ENCODE measurements around the gene POLR1E.
"Not testable (repeated sequence)": the region's sequence is repeated elsewhere in the genome, so short reads cannot be mapped to it uniquely, and the experiment has no call there.

POLR1E gene

DNA sequence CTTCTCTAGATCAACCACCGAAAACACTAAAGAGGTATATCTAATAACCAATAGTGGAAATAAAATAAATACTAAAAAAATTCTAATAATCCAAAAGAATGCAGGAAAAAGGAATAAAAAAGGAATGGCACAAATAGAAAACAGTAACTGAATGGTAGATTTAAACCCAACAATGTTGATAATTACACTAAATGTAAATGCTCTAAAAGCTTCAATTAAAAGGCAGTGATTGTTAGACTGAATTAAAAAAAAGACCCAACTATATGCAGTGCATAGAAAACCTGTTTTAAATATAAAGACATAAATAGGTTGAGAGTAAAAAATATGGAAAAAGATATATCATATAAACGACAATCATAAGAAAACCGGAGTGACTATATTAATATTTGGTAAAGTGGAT is 11.3 kb upstream of the POLR1E start:
- DNase-seq (ENCODE audit: low read depth), result no peak
- TF ChIP-seq, protein P1, sequence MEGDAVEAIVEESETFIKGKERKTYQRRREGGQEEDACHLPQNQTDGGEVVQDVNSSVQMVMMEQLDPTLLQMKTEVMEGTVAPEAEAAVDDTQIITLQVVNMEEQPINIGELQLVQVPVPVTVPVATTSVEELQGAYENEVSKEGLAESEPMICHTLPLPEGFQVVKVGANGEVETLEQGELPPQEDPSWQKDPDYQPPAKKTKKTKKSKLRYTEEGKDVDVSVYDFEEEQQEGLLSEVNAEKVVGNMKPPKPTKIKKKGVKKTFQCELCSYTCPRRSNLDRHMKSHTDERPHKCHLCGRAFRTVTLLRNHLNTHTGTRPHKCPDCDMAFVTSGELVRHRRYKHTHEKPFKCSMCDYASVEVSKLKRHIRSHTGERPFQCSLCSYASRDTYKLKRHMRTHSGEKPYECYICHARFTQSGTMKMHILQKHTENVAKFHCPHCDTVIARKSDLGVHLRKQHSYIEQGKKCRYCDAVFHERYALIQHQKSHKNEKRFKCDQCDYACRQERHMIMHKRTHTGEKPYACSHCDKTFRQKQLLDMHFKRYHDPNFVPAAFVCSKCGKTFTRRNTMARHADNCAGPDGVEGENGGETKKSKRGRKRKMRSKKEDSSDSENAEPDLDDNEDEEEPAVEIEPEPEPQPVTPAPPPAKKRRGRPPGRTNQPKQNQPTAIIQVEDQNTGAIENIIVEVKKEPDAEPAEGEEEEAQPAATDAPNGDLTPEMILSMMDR (conservative IDR thresholded peaks at IDR 0.05; ENCODE audit: low read depth, low read length), result no peak
- no peak overlapping the region for H3K4me3 ChIP-seq (ENCODE audit: low read length)

DNA sequence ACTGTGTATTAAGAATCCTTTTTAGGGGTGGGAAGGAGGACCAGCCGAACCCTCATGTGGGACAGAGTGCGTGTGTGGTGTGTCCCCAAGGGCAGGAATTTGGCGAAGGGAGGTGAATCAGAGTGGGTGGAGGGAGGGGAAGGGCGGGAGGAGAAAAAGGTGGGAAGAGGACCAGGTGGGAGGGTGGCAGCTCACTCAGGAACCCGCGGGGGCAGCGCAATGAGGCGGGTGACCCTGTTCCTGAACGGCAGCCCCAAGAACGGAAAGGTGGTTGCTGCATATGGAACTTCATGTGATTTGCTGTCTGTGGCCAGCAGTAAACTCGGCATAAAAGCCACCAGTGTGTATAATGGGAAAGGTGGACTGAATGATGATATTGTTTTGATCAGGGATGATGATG is 8.8 kb upstream of the POLR1E start:
- no peak for DNase-seq (ENCODE audit: low read depth)
- H3K4me3 ChIP-seq (ENCODE audit: low read length), result no peak overlapping the region
- TF ChIP-seq, protein P1 (conservative IDR thresholded peaks at IDR 0.05; ENCODE audit: low read depth, low read length), result no peak

DNA sequence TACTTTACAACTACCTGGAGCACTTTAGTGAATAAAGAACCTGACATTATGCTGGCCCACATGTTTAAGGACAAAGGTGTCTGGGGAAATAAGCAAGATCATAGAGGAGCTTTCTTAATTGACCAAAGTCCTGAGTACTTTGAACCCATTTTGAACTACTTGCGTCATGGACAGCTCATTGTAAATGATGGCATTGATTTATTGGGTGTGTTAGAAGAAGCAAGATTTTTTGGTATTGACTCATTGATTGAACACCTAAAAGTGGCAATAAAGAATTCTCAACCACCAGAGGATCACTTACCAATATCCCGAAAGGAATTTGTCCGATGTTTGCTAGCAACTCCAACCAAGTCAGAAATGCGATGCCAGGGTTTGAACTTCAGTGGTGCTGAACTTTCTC is 8.3 kb upstream of the POLR1E start:
- DNase-seq (ENCODE audit: low read depth); H3K4me3 ChIP-seq (ENCODE audit: low read length): not testable (repeated sequence)

DNA sequence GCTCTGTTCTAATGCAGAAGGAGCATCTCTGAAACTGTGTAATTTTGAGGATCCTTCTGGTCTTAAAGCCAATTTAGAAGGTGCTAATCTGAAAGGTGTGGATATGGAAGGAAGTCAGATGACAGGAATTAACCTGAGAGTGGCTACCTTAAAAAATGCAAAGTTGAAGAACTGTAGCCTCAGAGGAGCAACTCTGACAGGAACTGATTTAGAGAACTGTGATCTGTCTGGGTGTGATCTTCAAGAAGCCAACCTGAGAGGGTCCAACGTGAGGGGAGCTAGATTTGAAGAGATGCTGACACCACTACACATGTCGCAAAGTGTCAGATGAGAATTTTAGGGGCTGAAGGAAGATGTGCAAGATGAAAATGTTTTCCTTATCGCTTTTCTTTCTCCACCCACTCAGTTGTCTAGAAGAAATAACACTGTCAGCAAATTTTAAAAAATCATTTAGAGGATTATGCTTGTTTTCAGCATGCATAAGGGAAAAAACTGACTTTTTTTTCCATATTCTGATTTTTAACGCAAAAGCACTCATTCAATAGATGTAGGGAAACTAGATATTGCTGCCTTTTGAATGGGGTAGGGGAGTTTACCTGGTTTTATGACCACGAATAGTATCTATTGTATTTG is 7.6 kb upstream of the POLR1E start:
- DNase-seq (ENCODE audit: low read depth); H3K4me3 ChIP-seq (ENCODE audit: low read length): not testable (repeated sequence)

DNA sequence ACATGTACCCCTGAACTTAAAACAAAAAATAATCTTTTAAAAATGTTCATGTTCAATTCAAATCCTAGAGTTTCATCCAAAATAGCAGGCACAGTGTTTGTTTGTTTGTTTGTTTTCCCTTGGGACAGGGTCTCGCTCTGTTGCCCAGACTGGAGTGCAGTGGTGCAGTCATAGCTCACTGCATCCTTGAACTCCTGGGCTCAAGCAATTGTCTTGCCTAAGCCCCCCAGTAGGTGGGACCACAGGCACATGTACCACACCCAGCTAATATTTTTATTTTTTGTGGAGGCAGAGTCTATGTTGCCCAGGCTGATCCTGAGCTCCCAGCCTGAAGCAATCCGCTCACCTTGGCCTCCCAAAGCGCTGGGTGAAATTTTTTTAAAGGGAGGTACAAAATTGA is 5.0 kb upstream of the POLR1E start:
- no peak for DNase-seq (ENCODE audit: low read depth)
- no peak overlapping the region for H3K4me3 ChIP-seq (ENCODE audit: low read length)
- TF ChIP-seq, protein P1 (conservative IDR thresholded peaks at IDR 0.05; ENCODE audit: low read depth, low read length), result no peak

DNA sequence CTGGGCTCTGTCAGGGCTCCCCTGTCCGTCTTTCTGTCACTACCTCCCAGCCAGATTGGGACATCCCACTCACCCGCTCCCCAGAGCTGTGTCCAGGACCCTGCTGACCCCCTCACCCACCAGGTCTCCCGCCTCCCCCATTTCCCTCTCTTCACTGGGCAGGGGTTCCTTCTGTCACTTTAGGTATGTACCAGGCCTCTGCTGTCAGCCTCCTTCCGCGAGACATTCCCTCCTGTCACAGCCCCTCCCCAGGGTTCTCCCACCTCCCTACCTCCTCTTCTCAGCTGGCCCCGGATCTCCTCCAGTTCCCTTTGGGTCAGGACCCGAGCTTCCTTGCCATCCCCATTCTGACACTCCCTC is 488 bp downstream of the POLR1E start:
- H3K4me3 ChIP-seq (ENCODE audit: low read length), result peak overlapping the region; percentile 89
- TF ChIP-seq, protein P1 (conservative IDR thresholded peaks at IDR 0.05; ENCODE audit: low read depth, low read length), result no peak
- DNase-seq (ENCODE audit: low read depth), result no peak

DNA sequence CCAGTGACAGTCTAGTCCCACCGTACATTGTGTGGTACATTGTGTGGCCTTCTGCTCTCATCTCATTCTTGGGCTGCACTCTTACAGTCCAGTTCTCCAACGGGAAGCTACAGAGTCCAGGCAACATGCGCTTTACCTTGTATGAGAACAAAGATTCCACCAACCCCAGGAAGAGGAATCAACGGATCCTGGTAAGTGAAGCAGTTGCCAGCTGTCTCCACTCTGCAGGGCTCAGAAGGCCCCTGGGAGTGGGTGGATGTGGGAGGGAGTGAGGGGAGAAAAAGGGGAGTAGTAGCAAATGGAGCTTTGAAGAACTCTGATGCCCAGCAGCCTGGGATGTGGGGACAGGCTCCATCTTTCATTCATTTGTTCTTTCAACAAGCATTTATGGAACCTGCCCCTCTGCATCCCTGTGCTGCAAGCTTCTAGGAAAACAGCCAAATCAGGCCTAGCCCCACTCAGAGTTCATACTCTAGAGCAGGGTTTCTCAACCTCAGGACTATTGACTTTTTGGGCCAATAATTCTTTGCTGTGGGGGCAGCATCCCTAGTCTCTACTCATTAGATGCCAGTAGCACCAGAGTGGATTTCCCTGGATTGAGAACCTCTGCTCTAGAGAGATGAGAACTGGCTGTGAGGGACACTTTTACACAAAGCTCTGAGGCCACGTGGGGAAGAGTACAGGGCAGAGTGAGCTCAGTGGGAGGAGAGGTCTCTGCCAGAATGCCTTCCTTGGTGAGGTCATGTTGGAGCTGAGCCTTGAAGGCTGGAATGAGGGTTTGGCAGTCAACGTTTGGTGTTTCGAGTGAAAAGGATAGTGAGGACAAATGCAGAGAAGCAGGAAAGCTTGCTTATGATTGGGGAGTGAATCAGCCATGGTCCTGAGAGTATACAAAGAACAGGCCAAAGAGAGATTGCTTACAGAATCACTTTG is 1.1 kb downstream of the POLR1E start:
- H3K4me3 ChIP-seq (ENCODE audit: low read length), result peak overlapping the region; percentile 89
- DNase-seq (ENCODE audit: low read depth), result peak; percentile 48
- TF ChIP-seq, protein P1 (conservative IDR thresholded peaks at IDR 0.05; ENCODE audit: low read depth, low read length), result no peak

DNA sequence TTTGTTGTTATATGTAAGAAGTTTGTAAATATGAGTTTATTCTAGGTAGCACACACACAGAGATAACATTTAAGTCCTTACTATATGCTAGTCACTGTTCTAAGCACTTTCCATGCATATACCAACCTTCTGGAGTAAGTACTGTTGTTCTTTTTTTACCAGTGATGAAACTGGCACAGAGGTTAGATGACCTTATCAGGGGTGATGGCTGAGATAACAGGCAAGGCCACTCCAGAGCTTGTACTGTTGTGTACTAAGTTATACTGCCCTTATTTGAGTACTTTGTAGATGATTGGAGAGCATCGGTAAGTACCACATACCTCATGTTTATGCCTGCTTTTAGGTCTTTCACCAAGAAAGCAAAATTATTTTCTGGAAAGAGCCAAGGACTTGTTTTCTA is 6.2 kb downstream of the POLR1E start:
- no peak for DNase-seq (ENCODE audit: low read depth)
- TF ChIP-seq, protein P1 (conservative IDR thresholded peaks at IDR 0.05; ENCODE audit: low read depth, low read length), result no peak
- H3K4me3 ChIP-seq (ENCODE audit: low read length), result no peak overlapping the region

All from retinal pigment epithelial cell (primary cell).